22Rv1 (cell line): Measurements from ENCODE around the gene SMNDC1.

ENCODE experiments used
- H3K27ac ChIP-seq: fragments of 450-650 bp; 2 replicates; pipeline ENCODE4 v1.5.1; 2017
- ZFX ChIP-seq: fragments of 450-650 bp; IDR thresholded peaks from 2 replicates; pipeline ENCODE4 v1.6.1; 2017; ENCODE audit warnings: antibody characterized with exemption, borderline replicate concordance
- TF ChIP-seq, protein P1 (sequence below): fragments of 450-650 bp; IDR thresholded peaks from 2 replicates; pipeline ENCODE4 v1.5.1; 2017; ENCODE audit warnings: mild to moderate bottlenecking

Gene SMNDC1

DNA sequence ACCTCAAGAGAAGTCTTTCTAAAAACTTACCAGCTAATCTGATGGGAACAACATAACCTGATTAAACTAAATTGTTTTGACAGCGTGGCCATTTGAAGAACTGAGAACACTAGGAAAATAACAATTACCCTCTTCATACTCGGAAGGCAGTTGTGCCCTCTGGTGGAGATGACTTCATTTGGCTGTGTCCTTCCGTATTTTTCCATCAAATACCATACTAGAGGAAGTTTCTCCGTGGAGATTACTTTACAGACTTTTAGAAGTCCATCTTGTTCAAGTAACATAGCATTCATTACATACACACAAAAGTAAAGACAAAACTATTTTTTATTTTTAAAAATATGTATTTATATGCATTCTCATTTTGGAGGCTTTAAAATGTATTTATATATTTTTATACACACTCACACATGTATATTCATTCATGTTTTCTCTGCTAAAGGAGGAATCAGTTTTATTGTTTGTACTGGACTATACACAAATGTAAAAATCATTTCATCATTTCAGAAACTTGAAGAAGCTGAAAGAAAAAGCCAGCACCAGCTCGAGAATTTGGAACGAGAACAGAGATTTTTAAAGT lies 25.2 kb downstream of the SMNDC1 start:
- no peak for TF ChIP-seq ZFX
- TF ChIP-seq, protein P1, sequence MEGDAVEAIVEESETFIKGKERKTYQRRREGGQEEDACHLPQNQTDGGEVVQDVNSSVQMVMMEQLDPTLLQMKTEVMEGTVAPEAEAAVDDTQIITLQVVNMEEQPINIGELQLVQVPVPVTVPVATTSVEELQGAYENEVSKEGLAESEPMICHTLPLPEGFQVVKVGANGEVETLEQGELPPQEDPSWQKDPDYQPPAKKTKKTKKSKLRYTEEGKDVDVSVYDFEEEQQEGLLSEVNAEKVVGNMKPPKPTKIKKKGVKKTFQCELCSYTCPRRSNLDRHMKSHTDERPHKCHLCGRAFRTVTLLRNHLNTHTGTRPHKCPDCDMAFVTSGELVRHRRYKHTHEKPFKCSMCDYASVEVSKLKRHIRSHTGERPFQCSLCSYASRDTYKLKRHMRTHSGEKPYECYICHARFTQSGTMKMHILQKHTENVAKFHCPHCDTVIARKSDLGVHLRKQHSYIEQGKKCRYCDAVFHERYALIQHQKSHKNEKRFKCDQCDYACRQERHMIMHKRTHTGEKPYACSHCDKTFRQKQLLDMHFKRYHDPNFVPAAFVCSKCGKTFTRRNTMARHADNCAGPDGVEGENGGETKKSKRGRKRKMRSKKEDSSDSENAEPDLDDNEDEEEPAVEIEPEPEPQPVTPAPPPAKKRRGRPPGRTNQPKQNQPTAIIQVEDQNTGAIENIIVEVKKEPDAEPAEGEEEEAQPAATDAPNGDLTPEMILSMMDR, result peak; percentile 79
- H3K27ac ChIP-seq, result no peak overlapping the region

DNA sequence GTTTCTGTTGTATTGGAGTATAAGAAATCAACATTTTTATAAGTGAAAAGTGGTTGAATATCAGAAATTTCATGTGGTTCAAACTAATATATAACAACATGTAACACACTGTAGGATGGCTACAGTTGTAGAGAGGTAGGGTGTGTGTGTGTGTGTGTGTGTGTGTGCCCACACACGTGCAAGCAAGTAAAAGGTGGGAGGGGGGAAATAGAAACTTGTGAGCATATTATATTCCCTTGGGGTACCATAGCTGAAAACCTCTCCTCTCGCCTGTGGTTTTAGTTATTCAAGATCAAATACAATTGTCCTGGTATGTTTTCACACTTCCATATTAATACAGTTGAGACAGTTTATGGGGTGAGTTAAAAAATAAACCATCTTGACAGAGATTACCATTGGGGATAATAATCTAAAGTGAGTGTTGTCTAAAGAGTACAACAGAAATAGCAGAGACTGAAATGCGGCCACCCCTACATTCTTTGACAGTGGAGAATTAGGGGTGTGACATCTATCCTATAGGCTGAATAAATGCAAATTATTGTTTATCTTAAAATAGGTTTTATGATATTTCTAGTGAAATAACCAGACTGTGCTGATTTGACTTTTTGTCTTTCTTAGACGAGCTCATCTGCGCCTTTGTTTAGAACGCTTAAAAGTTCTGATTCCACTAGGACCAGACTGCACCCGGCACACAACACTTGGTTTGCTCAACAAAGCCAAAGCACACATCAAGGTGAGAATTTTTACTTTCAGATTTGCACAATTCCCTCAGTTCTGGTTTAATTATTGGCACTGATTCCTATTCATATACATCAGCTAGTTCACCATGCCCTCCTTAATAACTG lies 25.9 kb downstream of the SMNDC1 start:
- TF ChIP-seq, protein P1, result no peak
- no peak for TF ChIP-seq ZFX
- no peak overlapping the region for H3K27ac ChIP-seq

DNA sequence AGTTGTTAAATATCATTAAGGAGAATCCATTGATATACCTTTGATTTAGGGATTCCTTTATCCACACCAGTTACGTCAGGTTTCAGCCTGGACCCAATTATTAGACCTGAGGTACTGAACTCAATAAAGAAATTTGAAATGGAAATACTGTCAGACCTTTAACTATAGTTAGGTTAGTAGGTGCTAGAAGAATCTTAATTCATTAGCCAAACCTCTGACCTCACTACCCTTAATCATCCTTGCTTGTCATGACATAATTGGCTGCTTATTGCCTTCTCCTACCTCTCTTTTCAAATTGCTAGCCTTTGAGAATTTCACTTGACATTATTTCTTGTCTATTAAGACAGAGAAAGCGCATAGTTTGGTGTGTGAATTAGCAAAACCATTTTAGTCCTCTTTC lies 27.1 kb downstream of the SMNDC1 start:
- TF ChIP-seq ZFX, result no peak
- TF ChIP-seq, protein P1, result no peak
- H3K27ac ChIP-seq, result no peak overlapping the region

DNA sequence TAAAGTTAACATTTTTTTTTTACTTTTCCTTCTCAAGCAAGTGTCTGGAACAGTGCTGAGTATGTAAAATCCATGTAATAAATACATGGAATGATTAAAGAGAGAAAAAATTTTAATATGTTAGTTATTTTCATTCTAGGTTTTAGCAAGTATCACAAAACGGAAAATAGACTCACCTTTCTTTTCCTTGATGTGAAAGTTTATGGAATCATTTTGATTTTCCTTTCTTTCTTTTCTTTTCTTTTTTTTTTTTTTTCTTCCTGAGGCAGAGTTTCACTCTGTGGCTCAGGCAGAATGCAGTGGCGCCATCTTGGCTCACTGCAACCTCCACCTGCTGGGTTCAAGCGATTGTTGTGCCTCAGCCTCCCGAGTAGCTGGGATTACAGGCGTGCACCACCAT lies 28.1 kb downstream of the SMNDC1 start:
- no peak for TF ChIP-seq ZFX
- H3K27ac ChIP-seq, result no peak overlapping the region

DNA sequence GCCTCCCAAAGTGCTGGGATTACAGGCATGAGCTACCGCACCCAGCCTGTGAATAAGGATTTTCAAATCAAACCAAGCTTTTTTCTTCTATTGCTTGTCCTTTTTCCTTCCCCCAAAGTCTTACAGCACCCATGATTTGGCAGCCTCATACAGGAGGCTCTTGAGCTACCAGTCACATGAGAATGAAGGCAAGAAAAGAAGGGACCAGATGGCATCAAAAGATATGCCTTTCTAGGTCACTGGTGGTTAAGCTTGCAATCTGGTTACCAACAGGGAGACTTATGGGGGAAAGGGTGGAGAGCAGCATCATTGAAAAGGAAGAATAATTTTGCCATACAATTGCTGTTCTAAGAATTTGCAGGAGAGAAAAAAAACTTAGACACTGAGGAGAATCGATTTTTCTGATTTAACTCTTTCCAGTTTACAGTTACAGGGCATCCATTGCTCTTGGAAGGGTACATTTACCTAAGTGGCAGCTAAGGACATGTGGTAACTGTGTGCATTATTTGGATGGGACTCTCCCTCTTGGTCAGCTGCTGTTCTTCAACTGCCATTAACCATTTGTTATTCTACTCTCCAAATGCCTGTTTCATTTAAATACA lies 29.5 kb downstream of the SMNDC1 start:
- no peak for TF ChIP-seq ZFX
- TF ChIP-seq, protein P1, result no peak
- H3K27ac ChIP-seq, result no peak overlapping the region

DNA sequence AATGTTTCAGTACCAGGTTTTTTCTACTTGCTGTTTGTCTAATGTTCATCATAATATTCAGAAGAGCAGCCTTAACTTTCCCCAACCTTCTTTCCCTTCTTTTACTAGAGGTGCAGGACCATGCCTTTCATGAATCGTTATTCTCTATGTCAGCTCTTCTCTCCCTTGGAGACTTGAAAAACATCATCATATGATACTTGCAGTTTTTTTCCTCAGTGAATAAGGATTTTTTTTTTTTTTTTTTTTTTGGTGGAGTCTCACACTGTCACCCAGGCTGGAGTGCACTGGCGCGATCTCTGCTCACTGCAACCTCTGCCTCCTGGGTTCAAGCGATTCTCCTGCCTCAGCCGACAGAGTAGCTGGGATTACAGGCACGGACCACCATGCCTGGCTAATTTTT lies 30.1 kb downstream of the SMNDC1 start:
- TF ChIP-seq, protein P1, result no peak
- TF ChIP-seq ZFX, result no peak
- no peak overlapping the region for H3K27ac ChIP-seq

DNA sequence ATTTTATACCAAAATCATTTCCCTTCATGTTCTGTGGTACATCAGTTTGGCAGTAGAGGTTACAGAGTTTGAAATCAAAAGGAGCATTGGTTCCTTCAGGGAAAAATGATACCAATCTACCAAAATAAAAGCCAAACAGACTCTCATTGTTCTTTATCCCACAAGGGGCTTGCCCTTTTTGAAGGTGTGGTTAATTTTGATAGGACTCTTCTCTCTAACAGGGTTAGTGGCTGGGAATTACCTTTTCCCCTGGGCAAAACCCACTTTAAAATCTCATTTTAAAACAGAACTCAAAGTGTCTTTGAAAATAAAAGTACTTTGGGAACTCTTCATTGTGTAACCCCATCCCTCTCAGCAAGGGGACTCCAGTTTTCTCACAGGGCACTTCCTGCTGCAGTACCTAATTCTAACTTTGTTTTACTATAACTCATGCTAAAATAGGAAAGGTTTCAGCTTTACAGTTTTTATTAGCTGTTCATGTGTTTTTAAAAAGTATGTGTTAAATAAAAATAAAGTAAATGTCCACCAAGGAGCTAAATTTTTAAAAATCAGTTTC lies 30.6 kb downstream of the SMNDC1 start:
- TF ChIP-seq ZFX, result no peak
- TF ChIP-seq, protein P1, result no peak
- no peak overlapping the region for H3K27ac ChIP-seq
